Smooth muscle cell (in vitro differentiated cells): ENCODE measurements around the gene CKS1B. TPM values are rescaled to one million over a fixed set of nuclear protein-coding genes. Genes with fewer than 3 reads are reported as not detected.

Experiments
- DNase-seq: peaks from one replicate; lab custom pipeline; 2025; ENCODE audit not compliant: unreplicated experiment; lab: John Stamatoyannopoulos, UW
- H2AFZ ChIP-seq: fragments of 200-600 bp; sonication (generic); 2 replicates; pipeline ENCODE4 v1.6.0; 2016; ENCODE audit warnings: antibody characterized with exemption, low read depth, mild to moderate bottlenecking
- H3F3A ChIP-seq: fragments of 200-600 bp; sonication (generic); 2 replicates; pipeline ENCODE4 v1.6.0; 2017; ENCODE audit warnings: antibody characterized with exemption, low read depth
- H3K27ac ChIP-seq: fragments of 200-600 bp; sonication (generic); 2 replicates; pipeline ENCODE4 v1.5.1; 2016; ENCODE audit warnings: low read depth, mild to moderate bottlenecking
- H3K27me3 ChIP-seq: fragments of 200-600 bp; sonication (generic); 2 replicates; pipeline ENCODE4 v1.6.1; 2016; ENCODE audit warnings: low read depth, mild to moderate bottlenecking
- H3K36me3 ChIP-seq: fragments of 200-600 bp; sonication (generic); 2 replicates; pipeline ENCODE4 v1.5.1; 2016; ENCODE audit warnings: low read depth
- H3K4me1 ChIP-seq: fragments of 200-600 bp; sonication (generic); 2 replicates; pipeline ENCODE4 v1.5.1; 2016; ENCODE audit warnings: low read depth
- H3K4me2 ChIP-seq: fragments of 200-600 bp; sonication (generic); 2 replicates; pipeline ENCODE4 v1.6.0; 2016; ENCODE audit warnings: mild to moderate bottlenecking
- H3K4me3 ChIP-seq: fragments of 200-600 bp; sonication (generic); 2 replicates; pipeline ENCODE4 v1.5.1; 2016; ENCODE audit warnings: mild to moderate bottlenecking
- H3K79me2 ChIP-seq: fragments of 200-600 bp; sonication (generic); 2 replicates; pipeline ENCODE4 v1.6.0; 2016; ENCODE audit warnings: low read depth, mild to moderate bottlenecking
- H3K9ac ChIP-seq: fragments of 200-600 bp; sonication (generic); 2 replicates; pipeline ENCODE4 v1.6.0; 2016; ENCODE audit warnings: low read depth
- H3K9me3 ChIP-seq: fragments of 200-600 bp; sonication (generic); replicated peaks from 2 replicates; pipeline ENCODE4 v1.5.1; 2016; ENCODE audit warnings: low read depth
- H4K20me1 ChIP-seq: fragments of 200-600 bp; sonication (generic); 2 replicates; pipeline ENCODE4 v1.6.0; 2016; ENCODE audit warnings: low read depth
- WGBS: methylation state at CpG from one replicate; pipeline ENCODE4 v1.1.7; 2016; ENCODE audit warnings: low lambda C conversion rate; 5-methylcytosine and 5-hydroxymethylcytosine counted together
- microRNA-seq: library from miRNA; unstranded; fragments of <30 nt; microRNA quantifications from one replicate; pipeline ENCODE4, GENCODE V29; 2016; ENCODE audit warnings: borderline number of aligned reads
- polyA plus RNA-seq: library from polyadenylated mRNA; unstranded; fragments of >200 nt; fragmentation: Nextera tagmentation; extraction: Ambion mirVana; gene quantifications from 2 replicates; pipeline ENCODE4 v1.2.1, GENCODE V29; 2016
- small RNA-seq: library from RNA; depleted of rRNA; stranded (forward); fragments of <200 nt; gene quantifications from one replicate; pipeline ENCODE3, GENCODE V24; 2014
- total RNA-seq: library from RNA; depleted of rRNA; stranded (reverse); fragments of >200 nt; gene quantifications from 2 replicates; pipeline ENCODE4 v1.2.3, GENCODE V29; 2014
- TF ChIP-seq, protein P1 (sequence below): fragments of 200-600 bp; sonication (generic); IDR thresholded peaks from 2 replicates; pipeline ENCODE4 v1.5.1; 2017; ENCODE audit warnings: borderline replicate concordance, mild to moderate bottlenecking, antibody characterized with exemption; ENCODE audit not compliant: insufficient read depth, poor library complexity, severe bottlenecking

Gene CKS1B
- total and polyA plus RNA-seq, 2 experiments from 2014 or later, result 41.6 to 116 TPM

DNA sequence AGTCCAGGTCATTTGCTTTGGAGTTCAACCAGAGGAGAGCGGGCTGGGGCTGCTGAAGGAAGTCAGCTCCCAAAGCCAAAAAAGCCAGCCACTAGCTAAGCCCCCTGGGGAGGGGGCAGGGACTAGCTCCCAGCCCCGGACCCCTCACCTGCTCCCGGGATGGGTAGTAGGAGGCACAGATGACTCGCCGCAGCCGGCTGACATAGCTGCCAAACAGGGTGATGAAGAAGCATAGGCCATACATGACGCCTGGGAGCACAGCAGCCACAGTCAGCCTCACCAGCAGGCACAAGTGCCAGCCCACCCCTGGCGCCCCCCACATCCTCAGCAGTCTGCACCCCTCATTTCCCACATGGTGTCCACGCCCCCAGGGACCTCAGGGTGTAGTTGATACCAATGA, 51.7 kb downstream of the CKS1B start:
- Histone ChIP-seq H3K27me3 (no peaks in the 10 kb centered on the region), H3K4me3 (no peak overlapping the region), H3K36me3 (no peaks in the 10 kb centered on the region), H4K20me1 (no peaks in the 10 kb centered on the region), H3K9ac (no peak overlapping the region), H3K79me2 (no peaks in the 10 kb centered on the region), H3K4me2 (no peak overlapping the region), H3K4me1 (no peaks in the 10 kb centered on the region), H3K27ac (no peak overlapping the region), H3F3A (no peaks in the 10 kb centered on the region), H2AFZ (no peak overlapping the region), H3K9me3 (no peaks in the 10 kb centered on the region)
- TF ChIP-seq, protein P1, sequence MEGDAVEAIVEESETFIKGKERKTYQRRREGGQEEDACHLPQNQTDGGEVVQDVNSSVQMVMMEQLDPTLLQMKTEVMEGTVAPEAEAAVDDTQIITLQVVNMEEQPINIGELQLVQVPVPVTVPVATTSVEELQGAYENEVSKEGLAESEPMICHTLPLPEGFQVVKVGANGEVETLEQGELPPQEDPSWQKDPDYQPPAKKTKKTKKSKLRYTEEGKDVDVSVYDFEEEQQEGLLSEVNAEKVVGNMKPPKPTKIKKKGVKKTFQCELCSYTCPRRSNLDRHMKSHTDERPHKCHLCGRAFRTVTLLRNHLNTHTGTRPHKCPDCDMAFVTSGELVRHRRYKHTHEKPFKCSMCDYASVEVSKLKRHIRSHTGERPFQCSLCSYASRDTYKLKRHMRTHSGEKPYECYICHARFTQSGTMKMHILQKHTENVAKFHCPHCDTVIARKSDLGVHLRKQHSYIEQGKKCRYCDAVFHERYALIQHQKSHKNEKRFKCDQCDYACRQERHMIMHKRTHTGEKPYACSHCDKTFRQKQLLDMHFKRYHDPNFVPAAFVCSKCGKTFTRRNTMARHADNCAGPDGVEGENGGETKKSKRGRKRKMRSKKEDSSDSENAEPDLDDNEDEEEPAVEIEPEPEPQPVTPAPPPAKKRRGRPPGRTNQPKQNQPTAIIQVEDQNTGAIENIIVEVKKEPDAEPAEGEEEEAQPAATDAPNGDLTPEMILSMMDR, result no peak
- no peak for DNase-seq
- WGBS, result 71% methylated on average over 9 of the region's 9 CpGs

DNA sequence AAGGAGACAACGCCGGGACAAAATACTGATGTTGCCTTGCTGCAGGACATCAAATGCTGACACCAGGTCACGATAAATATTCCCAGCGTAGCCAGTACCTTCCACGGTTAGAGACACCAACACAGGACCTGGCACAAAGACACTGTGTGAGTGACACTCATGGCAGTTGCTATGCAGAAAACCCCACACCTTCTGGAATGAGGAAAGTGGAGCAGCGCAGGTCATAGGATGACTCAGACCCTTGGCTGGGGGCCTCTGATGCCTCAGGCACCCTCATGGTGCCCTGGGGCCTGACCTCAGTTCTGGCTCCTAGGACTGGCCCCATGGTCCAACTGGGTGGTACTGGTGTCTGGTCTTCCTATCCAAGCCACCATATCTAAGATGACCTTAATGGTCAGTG, 52.1 kb downstream of the CKS1B start:
- H2AFZ ChIP-seq, result no peak overlapping the region
- 89% methylated on average over 6 of the region's 6 CpGs for WGBS
- DNase-seq, result no peak

More for the DNA sequence above, 52.1 kb downstream of the CKS1B start:
- no peaks in the 10 kb centered on the region for H3K4me1 ChIP-seq
- no peak overlapping the region for H3K9ac ChIP-seq
- H3F3A ChIP-seq, result no peaks in the 10 kb centered on the region
- H4K20me1 ChIP-seq, result no peaks in the 10 kb centered on the region
- H3K4me2 ChIP-seq, result no peak overlapping the region
- TF ChIP-seq, protein P1, result no peak
- H3K4me3 ChIP-seq, result no peak overlapping the region
- H3K79me2 ChIP-seq, result no peaks in the 10 kb centered on the region
- H3K27ac ChIP-seq, result no peak overlapping the region
- H3K27me3 ChIP-seq, result no peaks in the 10 kb centered on the region
- no peaks in the 10 kb centered on the region for H3K36me3 ChIP-seq
- H3K9me3 ChIP-seq, result no peaks in the 10 kb centered on the region

Small RNA genes within 50 kb of the gene (microRNA-seq; reads per million reads assigned to microRNA genes)
- gene MIR4258, result not detected

Small RNA genes within 50 kb of the gene (small RNA-seq; reads per million reads assigned to genes)
- gene MIR4258, result not detected
- not detected for gene RF00017

Other genes starting within 250 kb of the CKS1B start
- gene KCNN3, start 104.4 kb upstream of the CKS1B start, total RNA-seq, result 0.04 and 0.18 TPM in 2 replicates
- 0.14 and 0.77 TPM in 2 replicates for gene KCNN3, start 104.4 kb upstream of the CKS1B start, polyA plus RNA-seq
- gene PMVK, start 38.0 kb upstream of the CKS1B start, total RNA-seq, result 6.0 and 6.7 TPM in 2 replicates
- 31.2 and 40.2 TPM in 2 replicates for gene PMVK, start 38.0 kb upstream of the CKS1B start, polyA plus RNA-seq
- gene PBXIP1, start 18.6 kb upstream of the CKS1B start, total RNA-seq, result 39.1 and 41.9 TPM in 2 replicates
- gene PBXIP1, start 18.6 kb upstream of the CKS1B start, polyA plus RNA-seq, result 40.5 and 44.1 TPM in 2 replicates
- gene PYGO2, start 12.9 kb upstream of the CKS1B start, total RNA-seq, result 18.4 and 20.3 TPM in 2 replicates
- 27.9 and 30.0 TPM in 2 replicates for gene PYGO2, start 12.9 kb upstream of the CKS1B start, polyA plus RNA-seq
- 207 and 216 TPM in 2 replicates for gene SHC1, start 3.9 kb upstream of the CKS1B start, total RNA-seq
- gene SHC1, start 3.9 kb upstream of the CKS1B start, polyA plus RNA-seq, result 214 and 249 TPM in 2 replicates
- 30.7 and 31.1 TPM in 2 replicates for gene FLAD1, start 8.7 kb downstream of the CKS1B start, total RNA-seq
- 51.4 and 52.1 TPM in 2 replicates for gene FLAD1, start 8.7 kb downstream of the CKS1B start, polyA plus RNA-seq
- not detected in 2 replicates for gene LENEP, start 18.9 kb downstream of the CKS1B start, total RNA-seq
- gene LENEP, start 18.9 kb downstream of the CKS1B start, polyA plus RNA-seq, result not detected in 2 replicates
- gene ZBTB7B, start 28.1 kb downstream of the CKS1B start, total RNA-seq, result 15.3 and 15.5 TPM in 2 replicates
- gene ZBTB7B, start 28.1 kb downstream of the CKS1B start, polyA plus RNA-seq, result 7.5 and 10.0 TPM in 2 replicates
- gene DCST2, start 59.1 kb downstream of the CKS1B start, total RNA-seq, result 1.1 TPM in 1 of 2 replicates, not detected in the other
- 1.2 and 1.3 TPM in 2 replicates for gene DCST2, start 59.1 kb downstream of the CKS1B start, polyA plus RNA-seq
- gene DCST1, start 59.1 kb downstream of the CKS1B start, total RNA-seq, result not detected in 2 replicates
- not detected in 2 replicates for gene DCST1, start 59.1 kb downstream of the CKS1B start, polyA plus RNA-seq
- gene ADAM15, start 76.6 kb downstream of the CKS1B start, total RNA-seq, result 29.8 and 45.4 TPM in 2 replicates
- 41.2 and 49.4 TPM in 2 replicates for gene ADAM15, start 76.6 kb downstream of the CKS1B start, polyA plus RNA-seq
- 24.2 and 27.6 TPM in 2 replicates for gene EFNA4, start 89.1 kb downstream of the CKS1B start, total RNA-seq
- gene EFNA4, start 89.1 kb downstream of the CKS1B start, polyA plus RNA-seq, result 18.1 and 19.1 TPM in 2 replicates
- 5.2 and 7.1 TPM in 2 replicates for gene EFNA3, start 104.2 kb downstream of the CKS1B start, total RNA-seq
- gene EFNA3, start 104.2 kb downstream of the CKS1B start, polyA plus RNA-seq, result 9.1 and 10.0 TPM in 2 replicates
- gene EFNA1, start 153.2 kb downstream of the CKS1B start, total RNA-seq, result 14.4 and 20.9 TPM in 2 replicates
- gene EFNA1, start 153.2 kb downstream of the CKS1B start, polyA plus RNA-seq, result 16.4 and 53.5 TPM in 2 replicates
- gene SLC50A1, start 161.2 kb downstream of the CKS1B start, total RNA-seq, result 44.5 and 44.7 TPM in 2 replicates
- gene SLC50A1, start 161.2 kb downstream of the CKS1B start, polyA plus RNA-seq, result 98.0 and 109 TPM in 2 replicates
- gene DPM3, start 165.8 kb downstream of the CKS1B start, total RNA-seq, result 51.5 and 69.1 TPM in 2 replicates
- gene DPM3, start 165.8 kb downstream of the CKS1B start, polyA plus RNA-seq, result 75.8 and 79.9 TPM in 2 replicates
- gene KRTCAP2, start 198.6 kb downstream of the CKS1B start, total RNA-seq, result 192 and 283 TPM in 2 replicates
- gene KRTCAP2, start 198.6 kb downstream of the CKS1B start, polyA plus RNA-seq, result 607 and 642 TPM in 2 replicates
- gene TRIM46, start 199.2 kb downstream of the CKS1B start, total RNA-seq, result 1.5 and 3.8 TPM in 2 replicates
- gene TRIM46, start 199.2 kb downstream of the CKS1B start, polyA plus RNA-seq, result 3.6 and 4.3 TPM in 2 replicates
- gene THBS3, start 233.2 kb downstream of the CKS1B start, total RNA-seq, result 17.2 and 28.5 TPM in 2 replicates
- gene THBS3, start 233.2 kb downstream of the CKS1B start, polyA plus RNA-seq, result 15.7 and 20.1 TPM in 2 replicates
- gene MTX1, start 234.0 kb downstream of the CKS1B start, total RNA-seq, result 45.2 and 55.4 TPM in 2 replicates
- 98.4 and 109 TPM in 2 replicates for gene MTX1, start 234.0 kb downstream of the CKS1B start, polyA plus RNA-seq